Gastroesophageal sphincter (tissue), 4 donors: ENCODE data around the gene COX7B. TPM values are rescaled to one million over a fixed set of nuclear protein-coding genes. Genes with fewer than 3 reads are reported as not detected.
A peak's percentile ranks its signal among the peaks of the same experiment; 100 is the strongest.

Source experiments
- ATAC-seq: fragments of 150-250 bp; one replicate; pipeline ENCODE4 v1.9.1; 2016; ENCODE audit warnings: mild to moderate bottlenecking, moderate library complexity
- H3K27ac ChIP-seq, 4 donors: fragments of 200-600 bp; sonication (generic) in 3 of 4; 1 replicate in 3 of 4; 2 replicates in 1 of 4; pipeline ENCODE4 v1.5.1; 2016 to 2019
- H3K27me3 ChIP-seq: fragments of 200-600 bp; sonication (generic); one replicate; pipeline ENCODE4 v1.5.1; 2019
- H3K36me3 ChIP-seq, 2 donors: fragments of 200-600 bp; sonication (generic); one replicate each; pipeline ENCODE4 v1.5.1; 2019; ENCODE audit warnings: control low read depth in 1 of 2
- H3K4me1 ChIP-seq, 3 donors: fragments of 200-600 bp; sonication (generic); 1 replicate in 2 of 3; 2 replicates in 1 of 3; pipeline ENCODE4 v1.5.1; 2016 to 2019; ENCODE audit warnings: control low read depth in 2 of 3
- H3K4me3 ChIP-seq, 2 donors: fragments of 200-600 bp; sonication (generic); one replicate each; pipeline ENCODE4 v1.5.1; 2019; ENCODE audit warnings: mild to moderate bottlenecking in 1 of 2, moderate library complexity in 1 of 2
- H3K9me3 ChIP-seq, 3 donors: fragments of 200-600 bp; sonication (generic); one replicate each; pipeline ENCODE4 v1.5.1; 2017 to 2019; ENCODE audit warnings: control low read depth in 2 of 3
- CTCF ChIP-seq, 4 experiments: fragments of 200-600 bp in 2 of 4; fragments of 450-650 bp in 2 of 4; sonication (generic) in 1 of 4; IDR thresholded peaks; one replicate each; pipeline ENCODE4 v1.5.1; 2017 to 2019; ENCODE audit warnings: antibody characterized with exemption in 4 of 4, mild to moderate bottlenecking in 2 of 4, moderate library complexity in 2 of 4
- EP300 ChIP-seq: sonication (generic); formaldehyde crosslinking; IDR thresholded peaks from one replicate; pipeline ENCODE4 v1.6.1; 2017; ENCODE audit warnings: antibody characterized with exemption, mild to moderate bottlenecking
- POLR2A ChIP-seq, 2 donors: fragments of 450-650 bp; IDR thresholded peaks; one replicate each; pipeline ENCODE4 v1.6.1; 2017; ENCODE audit warnings: antibody characterized with exemption in 2 of 2, mild to moderate bottlenecking in 2 of 2, moderate library complexity in 1 of 2
- POLR2AphosphoS5 ChIP-seq: sonication (generic); formaldehyde crosslinking; IDR thresholded peaks from one replicate; pipeline ENCODE4 v1.6.1; 2017; ENCODE audit warnings: antibody characterized with exemption
- WGBS, 2 donors: methylation state at CpG; one replicate each; pipeline ENCODE4 v1.1.5; 2018; ENCODE audit warnings: low coverage in 1 of 2; 5-methylcytosine and 5-hydroxymethylcytosine counted together
- total RNA-seq, 4 donors: library from RNA; depleted of rRNA; stranded (reverse); fragments of >200 nt; gene quantifications; one replicate each; pipeline ENCODE4 v1.1.0, GENCODE V29; 2016

COX7B gene
- total RNA-seq, 4 donors from 2014 or later: 338 to 504 (median 366) TPM

- Histone ChIP-seq H3K27me3 (no peaks in the 10 kb centered on the region), H3K27ac (peak within 1 kb of the TSS; percentile 91 to 100 (median 92)), H3K4me1 (peaks cover 0 to 24% (median 6%) of the 10 kb centered on the region in 3 donors), H3K4me3 (peak within 1 kb of the TSS; percentile 64 to 100), H3K9me3 (no peaks in the 10 kb centered on the region), H3K36me3 (no peaks in the 10 kb centered on the region)
- peak; percentile 97 for ATAC-seq
- TF ChIP-seq EP300 (no peak), POLR2A (IDR thresholded peaks at IDR 0.05) (peak; percentile 78 to 86), POLR2AphosphoS5 (peak; percentile 96), CTCF (IDR thresholded peaks at IDR 0.05) (no peak)
- WGBS, 2 donors: 0 to 45% methylated on average over 9 to 37 of the region's 49 CpGs
These were observed 4.1 kb upstream of the COX7B start, which contains the start of gene MAGT1 for GRCh38 chrX:77894921-77895886. TSS of gene MAGT1 (minus strand) at chrX:77895435. CDS start at chrX:77895410, 25 bp downstream.

- Histone ChIP-seq H3K27ac (peak overlapping the region; percentile 79 to 98 (median 82)), H3K4me1 (peaks cover 0 to 21% (median 0%) of the 10 kb centered on the region in 3 donors), H3K36me3 (peaks cover 0 to 32% of the 10 kb centered on the region in 2 donors), H3K9me3 (no peaks in the 10 kb centered on the region), H3K27me3 (no peaks in the 10 kb centered on the region), H3K4me3 (peak overlapping the region; percentile 60 to 99)
- TF ChIP-seq EP300 (no peak), POLR2A (IDR thresholded peaks at IDR 0.05) (no peak), CTCF (IDR thresholded peaks at IDR 0.05) (no peak), POLR2AphosphoS5 (no peak)
- ATAC-seq: no peak
- WGBS, 2 donors: 63 to 89% methylated on average over 1 of the region's 1 CpG
These were observed 1.4 kb downstream of the COX7B start for GRCh38 chrX:77900688-77901087.

DNA sequence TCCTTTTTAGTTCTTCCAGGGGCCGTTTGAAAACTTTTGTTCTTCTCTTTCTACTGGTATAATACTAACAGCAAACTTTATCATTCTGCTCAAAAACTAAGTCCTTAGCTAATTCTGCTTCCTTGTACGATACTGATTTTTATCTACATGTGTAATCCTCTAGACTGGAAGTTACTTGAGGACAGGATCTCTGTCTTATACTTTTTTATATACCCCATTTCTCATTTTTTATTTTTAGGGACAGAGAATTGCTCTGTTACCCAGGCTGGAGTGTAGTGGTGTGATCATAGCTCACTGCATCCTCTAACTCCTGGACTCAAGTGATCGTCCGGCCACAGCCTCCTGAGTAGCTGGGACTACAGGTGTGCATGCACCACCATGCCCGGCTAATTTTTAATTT is 2.2 kb downstream of the COX7B start:
- peak overlapping the region in 1 of 4 donors; percentile 84 for H3K27ac ChIP-seq
- no peaks in the 10 kb centered on the region for H3K9me3 ChIP-seq
- WGBS, 2 donors: 71 to 74% methylated on average over 2 to 5 of the region's 5 CpGs
- peaks cover 0 to 21% (median 0%) of the 10 kb centered on the region in 3 donors for H3K4me1 ChIP-seq
- TF ChIP-seq POLR2AphosphoS5 (no peak), POLR2A (IDR thresholded peaks at IDR 0.05) (no peak), CTCF (IDR thresholded peaks at IDR 0.05) (no peak), EP300 (no peak)
- no peaks in the 10 kb centered on the region for H3K27me3 ChIP-seq
- no peak for ATAC-seq
- H3K4me3 ChIP-seq: no peak overlapping the region
- H3K36me3 ChIP-seq: peaks cover 0 to 40% of the 10 kb centered on the region in 2 donors

DNA sequence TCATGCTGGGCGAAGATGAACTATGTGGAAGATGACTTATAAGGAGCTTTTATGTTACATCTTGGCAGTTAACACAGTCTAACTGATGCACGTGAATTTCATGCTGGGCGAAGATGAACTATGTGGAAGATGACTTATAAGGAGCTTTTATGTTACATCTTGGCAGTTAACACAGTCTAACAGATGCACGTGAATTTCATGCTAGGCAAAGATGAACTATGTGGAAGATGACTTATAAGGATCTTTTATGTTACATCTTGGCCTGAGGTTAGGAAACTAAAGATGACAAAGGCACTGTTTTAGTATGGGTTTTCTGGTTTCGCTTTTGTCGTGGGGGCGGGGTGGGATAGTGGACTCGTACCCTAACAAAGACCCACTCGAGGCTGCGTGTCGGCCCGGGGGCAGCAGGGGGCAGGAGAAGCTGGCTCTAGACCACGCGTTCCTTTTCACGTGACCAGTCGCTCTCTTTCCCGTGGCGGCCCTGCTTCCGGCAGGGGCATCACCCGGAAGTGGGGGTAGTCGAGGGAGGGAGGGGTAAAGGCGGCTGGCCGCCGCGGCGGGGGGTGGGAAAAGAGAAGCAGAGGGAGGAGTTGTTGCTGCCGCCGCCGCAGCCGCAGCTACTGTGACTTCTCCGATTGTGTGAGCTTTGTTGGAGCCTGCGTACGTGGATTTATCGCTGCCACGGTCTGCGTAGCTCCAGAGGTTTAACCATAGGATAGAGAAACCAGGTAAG is 11.0 kb downstream of the COX7B start, which contains the start of gene ATP7A:
Gene ATP7A, plus strand, starts transcription at position 586 of the 733 bp plus-strand sequence. CDS start 60,949 bp downstream, outside the sequence.
- peak; percentile 97 for ATAC-seq
- 0 to 24% methylated on average over 4 to 10 of the region's 36 CpGs for WGBS, 2 donors
- H3K36me3 ChIP-seq: peaks cover 0 to 13% of the 10 kb centered on the region in 2 donors
- peak within 1 kb of the TSS; percentile 60 to 99 for H3K4me3 ChIP-seq
- H3K27me3 ChIP-seq: no peaks in the 10 kb centered on the region
- peak within 1 kb of the TSS; percentile 74 to 96 (median 83) for H3K27ac ChIP-seq
- TF ChIP-seq CTCF (IDR thresholded peaks at IDR 0.05): peak; percentile 9 to 81 (median 56)
- TF ChIP-seq POLR2A (IDR thresholded peaks at IDR 0.05): peak; percentile 41 to 42
- peak; percentile 65 for TF ChIP-seq POLR2AphosphoS5
- no peak for TF ChIP-seq EP300
- H3K4me1 ChIP-seq: peaks cover 0 to 22% (median 0%) of the 10 kb centered on the region in 3 donors
- H3K9me3 ChIP-seq: no peaks in the 10 kb centered on the region
